Muscle layer of duodenum (tissue), 2 donors: ENCODE data around the gene TBRG1.

Source experiments
- H3K27ac ChIP-seq: one replicate; pipeline ENCODE4 v1.7.0; 2013; ENCODE audit warnings: mild to moderate bottlenecking, low read length
- H3K27me3 ChIP-seq: one replicate; pipeline ENCODE4 v1.7.0; 2013; ENCODE audit warnings: low read depth, mild to moderate bottlenecking, control low read depth, low read length
- H3K36me3 ChIP-seq, 2 donors: one replicate each; pipeline ENCODE4 v1.7.0; 2013; ENCODE audit warnings: low read length in 2 of 2, control low read depth in 1 of 2, mild to moderate bottlenecking in 1 of 2; ENCODE audit not compliant: insufficient read depth in 2 of 2, control insufficient read depth in 1 of 2
- H3K4me1 ChIP-seq, 2 donors: one replicate each; pipeline ENCODE4 v1.7.0; 2013; ENCODE audit warnings: low read length in 2 of 2, mild to moderate bottlenecking in 2 of 2, control low read depth in 1 of 2, moderate library complexity in 1 of 2; ENCODE audit not compliant: insufficient read depth in 2 of 2, control insufficient read depth in 1 of 2
- H3K4me3 ChIP-seq, 2 donors: one replicate each; pipeline ENCODE4 v1.7.0; 2013; ENCODE audit warnings: low read length in 2 of 2, low read depth in 1 of 2, mild to moderate bottlenecking in 1 of 2
- H3K9me3 ChIP-seq, 2 donors: one replicate each; pipeline ENCODE4 v1.7.0; 2013; ENCODE audit warnings: low read length in 2 of 2, control low read depth in 1 of 2, mild to moderate bottlenecking in 1 of 2; ENCODE audit not compliant: control insufficient read depth in 1 of 2
- donor health status: healthy.

Gene TBRG1, protein sequence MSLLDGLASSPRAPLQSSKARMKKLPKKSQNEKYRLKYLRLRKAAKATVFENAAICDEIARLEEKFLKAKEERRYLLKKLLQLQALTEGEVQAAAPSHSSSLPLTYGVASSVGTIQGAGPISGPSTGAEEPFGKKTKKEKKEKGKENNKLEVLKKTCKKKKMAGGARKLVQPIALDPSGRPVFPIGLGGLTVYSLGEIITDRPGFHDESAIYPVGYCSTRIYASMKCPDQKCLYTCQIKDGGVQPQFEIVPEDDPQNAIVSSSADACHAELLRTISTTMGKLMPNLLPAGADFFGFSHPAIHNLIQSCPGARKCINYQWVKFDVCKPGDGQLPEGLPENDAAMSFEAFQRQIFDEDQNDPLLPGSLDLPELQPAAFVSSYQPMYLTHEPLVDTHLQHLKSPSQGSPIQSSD

DNA sequence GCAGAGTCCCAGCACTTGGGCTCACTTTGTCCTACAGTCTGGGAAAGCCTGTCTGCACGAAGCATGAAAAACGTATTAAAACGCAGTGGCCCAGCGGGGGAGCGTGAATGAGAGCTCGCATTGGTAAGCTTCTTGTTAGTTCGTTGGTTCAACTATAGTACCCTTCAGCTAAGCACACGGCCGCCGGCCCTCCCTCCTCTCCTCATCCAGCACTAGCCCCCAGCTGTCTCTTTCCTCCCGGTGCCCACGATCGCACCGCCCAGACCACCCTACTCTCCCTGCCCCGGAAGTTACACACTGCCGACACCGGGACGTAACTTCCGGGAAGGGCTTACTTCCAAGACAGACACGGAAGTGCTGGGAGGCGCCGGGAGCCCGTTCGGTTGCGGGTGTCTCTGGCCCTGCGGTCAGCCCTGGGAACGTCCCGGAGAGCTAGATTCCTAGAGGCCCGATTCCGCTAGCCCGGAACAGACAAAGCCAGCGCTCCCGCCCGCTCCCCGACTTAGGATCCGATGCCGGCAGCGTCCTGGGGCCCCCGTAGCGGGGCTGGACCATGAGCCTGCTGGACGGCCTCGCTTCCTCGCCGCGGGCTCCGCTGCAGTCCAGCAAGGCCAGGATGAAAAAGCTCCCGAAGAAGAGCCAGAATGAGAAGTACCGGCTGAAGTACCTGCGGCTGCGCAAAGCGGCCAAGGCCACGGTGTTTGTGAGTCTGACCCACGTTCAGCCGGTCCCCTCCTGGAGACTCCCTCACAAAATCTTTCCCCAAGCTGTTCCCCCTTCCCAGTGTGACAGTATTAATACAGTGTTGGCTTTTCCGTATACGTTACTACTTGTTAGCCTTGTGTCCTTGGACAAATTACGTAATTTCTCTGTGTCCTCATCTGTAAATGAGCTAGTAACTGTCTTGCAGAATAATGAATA lies at the start of gene TBRG1:
TBRG1 (plus strand) TSS at position 334 of the 921 bp plus-strand sequence; CDS start at position 554, 220 bp downstream.
- peaks cover 23 to 27% of the 10 kb centered on the region in 2 donors for H3K36me3 ChIP-seq

DNA sequence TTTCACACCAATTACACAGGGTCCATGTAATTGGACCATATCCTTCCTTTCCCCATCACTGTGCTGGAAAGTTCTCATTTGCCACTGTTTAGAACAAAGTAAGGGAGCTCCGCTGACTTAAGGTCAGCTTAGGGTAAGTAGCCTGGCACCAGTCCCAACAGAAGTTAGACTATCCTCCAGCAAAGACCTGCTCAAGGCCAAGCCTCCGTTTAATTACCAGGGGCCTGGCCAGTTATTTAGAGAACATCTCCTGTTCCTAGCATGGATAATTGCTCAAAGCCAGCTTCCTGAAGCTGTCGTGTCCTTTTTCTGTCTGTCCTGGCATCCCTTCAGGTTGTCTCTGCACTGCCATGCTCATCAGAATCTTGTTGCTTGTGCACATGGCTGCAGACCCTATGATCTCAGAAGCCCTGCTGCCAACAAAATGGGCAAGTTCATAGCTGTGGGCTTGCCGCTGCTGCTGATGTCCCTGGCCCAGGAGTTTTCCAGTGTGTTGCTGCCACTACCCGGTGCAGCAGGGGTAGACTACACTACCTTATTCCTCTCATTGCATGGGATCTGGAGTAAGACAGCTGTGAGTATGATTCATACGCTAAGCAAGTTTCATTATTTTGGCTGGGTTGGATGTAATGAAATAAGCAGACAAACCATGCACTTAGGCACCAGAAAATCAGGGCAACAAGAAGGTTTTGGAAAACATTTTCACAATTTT lies 44.8 kb upstream of the TBRG1 start:
- Histone ChIP-seq H3K4me3 (no peak overlapping the region), H3K36me3 (no peaks in the 10 kb centered on the region), H3K27me3 (no peaks in the 10 kb centered on the region), H3K4me1 (no peaks in the 10 kb centered on the region), H3K9me3 (no peaks in the 10 kb centered on the region), H3K27ac (no peak overlapping the region)

More for the DNA sequence above, at the start of gene TBRG1:
- Histone ChIP-seq H3K4me1 (peaks cover 0 to 19% of the 10 kb centered on the region in 2 donors), H3K9me3 (no peaks in the 10 kb centered on the region), H3K27me3 (no peaks in the 10 kb centered on the region), H3K27ac (peak within 1 kb of the TSS; percentile 95), H3K4me3 (peak within 1 kb of the TSS; percentile 80 to 93)

DNA sequence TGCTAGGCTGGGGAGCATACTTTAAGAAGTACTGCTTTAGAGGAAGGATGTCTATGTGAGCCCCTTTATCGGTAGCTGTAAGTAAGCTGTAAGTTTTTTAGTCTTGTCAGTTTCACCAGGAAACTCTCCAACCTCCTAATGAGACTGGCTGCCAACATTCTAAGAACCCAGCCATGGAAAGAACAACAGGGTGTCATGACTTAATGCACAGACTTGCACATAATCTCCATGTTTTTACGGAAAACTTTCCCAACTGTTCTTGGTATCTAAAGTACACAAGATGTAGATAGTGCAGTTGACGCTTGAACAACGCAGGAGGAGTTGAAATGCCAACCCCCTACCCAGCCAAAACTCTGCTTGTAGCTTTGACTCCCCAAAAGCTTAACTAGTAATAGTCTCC lies 43.9 kb upstream of the TBRG1 start:
- H3K36me3 ChIP-seq, result no peaks in the 10 kb centered on the region
- H3K27ac ChIP-seq, result no peak overlapping the region
- no peaks in the 10 kb centered on the region for H3K4me1 ChIP-seq
- H3K4me3 ChIP-seq, result no peak overlapping the region
- H3K27me3 ChIP-seq, result no peaks in the 10 kb centered on the region
- H3K9me3 ChIP-seq, result no peaks in the 10 kb centered on the region

DNA sequence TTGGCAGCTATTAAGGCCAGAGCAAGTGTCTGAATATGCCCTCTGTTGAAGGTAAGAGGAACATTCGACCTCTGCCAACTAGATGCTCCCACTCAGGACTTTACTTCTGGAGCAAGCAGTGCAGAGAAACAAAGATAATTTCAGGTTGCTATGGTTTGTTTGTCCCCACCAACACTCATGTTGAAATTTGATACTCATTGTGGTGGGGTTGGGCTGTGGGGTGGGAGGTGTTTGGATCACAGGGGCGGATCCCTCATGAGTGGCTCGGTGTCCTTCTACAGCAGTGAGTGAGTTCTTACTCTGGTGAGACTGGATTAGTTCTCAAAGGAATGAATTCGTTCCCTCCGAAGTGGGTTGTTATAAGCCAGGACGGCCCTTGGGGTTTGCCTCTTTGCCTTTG lies 40.8 kb upstream of the TBRG1 start:
- Histone ChIP-seq H3K27me3 (no peaks in the 10 kb centered on the region), H3K9me3 (no peaks in the 10 kb centered on the region), H3K4me3 (no peak overlapping the region), H3K27ac (no peak overlapping the region), H3K36me3 (no peaks in the 10 kb centered on the region), H3K4me1 (no peaks in the 10 kb centered on the region)

DNA sequence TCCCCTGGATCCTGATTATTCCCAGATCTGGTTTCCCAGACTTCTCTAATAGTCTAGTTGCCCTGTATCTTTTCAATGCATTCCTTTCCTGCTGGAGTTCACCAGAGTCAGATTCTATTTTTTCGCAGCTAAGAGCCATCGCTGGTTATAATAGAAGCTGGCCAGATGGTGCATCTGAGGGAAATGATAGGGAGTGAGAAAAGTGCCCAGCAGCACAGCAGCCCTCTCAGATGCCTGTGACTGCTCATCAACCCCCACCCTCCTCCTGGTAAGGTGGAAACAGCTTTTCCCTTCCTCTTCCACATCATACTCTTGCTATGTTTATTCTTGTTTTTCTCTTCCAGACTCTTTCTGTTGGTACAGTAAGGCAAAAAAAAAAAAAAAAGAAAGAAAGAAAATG lies 40.1 kb upstream of the TBRG1 start:
- Histone ChIP-seq H3K27ac (no peak overlapping the region), H3K9me3 (no peaks in the 10 kb centered on the region), H3K27me3 (no peaks in the 10 kb centered on the region), H3K4me3 (no peak overlapping the region), H3K36me3 (no peaks in the 10 kb centered on the region), H3K4me1 (no peaks in the 10 kb centered on the region)

DNA sequence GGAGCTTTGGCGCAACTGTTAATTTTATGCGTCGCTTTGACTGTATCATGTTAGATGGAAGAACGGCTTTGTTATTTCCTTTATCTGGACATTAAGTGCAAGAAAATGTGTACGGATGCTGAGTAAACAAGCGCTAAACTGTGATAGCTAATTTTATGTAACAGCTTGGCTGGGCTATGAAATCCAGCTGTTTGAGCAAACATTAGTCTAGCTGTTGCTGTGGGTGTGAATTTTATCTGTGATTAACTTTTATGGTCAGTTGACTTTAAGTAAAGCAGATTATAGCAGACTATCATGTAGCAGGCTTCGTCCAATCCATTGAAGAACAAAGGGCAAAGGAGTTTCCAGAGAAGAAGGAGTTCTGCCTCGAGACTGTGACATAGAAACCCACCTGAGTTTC lies 38.9 kb upstream of the TBRG1 start:
- Histone ChIP-seq H3K4me3 (no peak overlapping the region), H3K27me3 (no peaks in the 10 kb centered on the region), H3K27ac (no peak overlapping the region), H3K4me1 (no peaks in the 10 kb centered on the region), H3K36me3 (no peaks in the 10 kb centered on the region), H3K9me3 (no peaks in the 10 kb centered on the region)

DNA sequence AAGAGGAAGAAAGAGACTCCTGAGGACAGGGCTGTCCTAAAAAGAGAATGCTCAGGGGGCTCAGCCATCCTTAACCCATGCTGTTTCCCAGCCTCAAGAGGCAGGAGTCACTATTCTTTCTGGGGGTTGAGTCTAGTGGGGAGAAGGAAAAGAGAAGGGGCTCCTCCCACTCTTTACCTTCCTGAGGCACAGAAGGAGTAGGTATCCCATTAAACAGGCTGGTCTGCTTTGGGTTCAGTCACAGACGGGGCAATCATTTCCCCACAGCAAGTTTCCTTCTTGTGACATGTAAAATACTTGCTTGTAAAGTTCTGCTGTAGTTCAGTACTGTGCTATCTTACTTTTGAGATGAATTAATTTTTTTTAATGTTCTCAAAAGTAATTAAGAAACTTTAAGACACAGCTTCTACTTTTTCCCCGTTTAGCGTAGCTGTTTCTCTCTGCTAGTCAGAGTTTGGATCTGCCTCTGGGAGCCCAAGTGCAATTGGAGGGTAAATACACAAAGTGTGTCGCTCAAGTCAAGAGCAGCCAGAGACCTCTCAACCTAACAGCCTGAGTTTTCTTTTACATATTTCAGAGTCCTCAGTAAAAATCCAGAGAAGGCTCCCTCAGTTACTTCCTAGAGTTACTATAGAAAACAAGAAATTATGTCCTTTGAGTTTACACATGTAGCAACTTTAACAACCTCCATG lies 37.8 kb upstream of the TBRG1 start:
- no peak overlapping the region for H3K27ac ChIP-seq
- H3K4me1 ChIP-seq, result no peaks in the 10 kb centered on the region
- H3K36me3 ChIP-seq, result no peaks in the 10 kb centered on the region
- H3K9me3 ChIP-seq, result no peaks in the 10 kb centered on the region
- H3K27me3 ChIP-seq, result no peaks in the 10 kb centered on the region
- no peak overlapping the region for H3K4me3 ChIP-seq

DNA sequence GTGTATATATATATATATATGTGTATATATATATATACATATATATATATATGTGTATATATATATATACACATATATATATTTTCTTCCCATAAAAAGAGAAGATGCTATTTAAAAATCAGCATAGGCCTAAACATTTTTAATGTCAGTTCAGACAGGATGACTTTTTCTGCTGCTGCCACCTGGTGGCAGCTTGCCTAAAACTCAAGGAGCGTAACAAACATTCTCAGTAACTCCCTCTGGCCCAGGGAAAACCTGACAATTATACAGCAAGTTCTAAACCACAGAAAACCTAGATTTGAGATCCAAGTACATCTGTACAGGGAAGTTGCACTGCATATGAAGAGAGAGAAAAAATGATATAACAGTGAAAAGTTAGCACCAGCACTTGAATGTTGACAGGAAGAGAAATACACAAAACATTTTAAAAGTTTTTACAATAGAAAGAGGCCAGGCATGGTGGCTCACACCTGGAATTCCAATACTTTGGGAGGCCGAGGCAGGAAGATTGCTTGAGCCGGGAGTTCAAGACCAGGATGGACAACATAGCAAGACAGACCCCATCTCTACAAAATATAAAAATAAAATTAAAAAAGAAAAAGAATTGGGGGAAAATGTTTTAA lies 36.3 kb upstream of the TBRG1 start:
- Histone ChIP-seq H3K4me3 (no peak overlapping the region), H3K27ac (no peak overlapping the region), H3K9me3 (no peaks in the 10 kb centered on the region), H3K4me1 (no peaks in the 10 kb centered on the region), H3K27me3 (no peaks in the 10 kb centered on the region), H3K36me3 (no peaks in the 10 kb centered on the region)

DNA sequence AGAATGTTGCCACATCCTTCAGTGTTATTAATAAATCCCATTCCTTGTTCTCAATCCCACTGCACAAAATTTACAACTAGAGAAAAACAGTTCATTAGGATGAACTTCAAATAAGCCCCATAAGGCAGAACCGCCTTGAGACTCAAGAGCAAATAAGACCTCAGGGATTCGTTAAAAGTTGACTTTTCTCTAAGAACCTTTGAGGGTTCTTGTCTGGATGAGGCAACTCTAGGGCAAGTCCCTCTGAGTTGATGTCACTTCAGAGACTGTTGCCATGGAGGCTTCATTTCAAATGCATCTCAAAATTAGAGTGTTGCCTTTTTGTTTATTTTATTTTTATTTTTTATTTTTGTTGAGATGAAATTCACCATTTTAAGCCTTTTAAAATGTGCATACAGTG lies 31.2 kb upstream of the TBRG1 start:
- Histone ChIP-seq H3K27ac (no peak overlapping the region), H3K27me3 (no peaks in the 10 kb centered on the region), H3K4me3 (no peak overlapping the region), H3K36me3 (no peaks in the 10 kb centered on the region), H3K4me1 (no peaks in the 10 kb centered on the region), H3K9me3 (no peaks in the 10 kb centered on the region)

DNA sequence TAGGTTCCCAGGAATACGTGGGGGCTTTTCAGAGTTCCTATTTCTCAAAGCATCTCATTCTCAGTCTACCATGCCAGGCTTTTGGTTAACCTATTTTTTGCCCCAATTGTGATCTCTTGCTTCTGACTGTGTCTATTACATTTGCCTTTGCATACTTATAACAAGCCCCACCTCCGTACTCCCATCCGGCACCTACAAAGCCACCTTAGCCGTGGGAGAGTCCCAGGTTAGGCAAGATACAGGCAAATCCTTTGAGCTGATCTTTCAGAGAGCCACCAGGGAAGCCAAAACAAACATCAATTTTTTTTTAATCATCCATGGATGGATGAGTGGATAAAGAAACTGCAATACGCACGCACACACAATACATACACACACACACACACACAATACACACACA lies 30.0 kb upstream of the TBRG1 start:
- H3K36me3 ChIP-seq, result no peaks in the 10 kb centered on the region

More for the DNA sequence above, 30.0 kb upstream of the TBRG1 start:
- Histone ChIP-seq H3K4me1 (no peaks in the 10 kb centered on the region), H3K9me3 (no peaks in the 10 kb centered on the region), H3K4me3 (no peak overlapping the region), H3K27me3 (no peaks in the 10 kb centered on the region), H3K27ac (no peak overlapping the region)
